ENCODE results near the gene SLC2A2. TPM values are rescaled to one million over a fixed set of nuclear protein-coding genes. Genes with fewer than 3 reads are reported as not detected.

The SLC2A2 gene
- total RNA-seq, 2 donors from 2014 or later: not detected

DNA sequence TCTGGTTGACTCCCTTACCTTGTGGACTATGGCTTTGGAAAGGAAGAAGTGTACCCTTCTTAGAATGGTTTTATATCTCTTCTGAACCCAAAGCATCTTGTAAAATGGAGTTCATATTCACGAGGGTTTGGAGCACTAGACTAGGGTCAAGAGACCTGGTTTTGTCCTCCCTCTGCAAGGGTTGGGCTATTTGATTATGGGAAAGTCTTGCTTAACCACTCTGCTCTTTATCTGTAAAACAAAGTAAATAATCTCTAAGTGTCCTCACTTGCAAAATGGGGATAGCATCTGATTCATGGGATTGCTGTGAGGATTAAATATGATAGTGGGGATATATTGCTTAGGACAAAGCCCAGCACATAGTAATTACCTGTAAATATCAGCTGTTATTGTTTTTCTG is 17.9 kb upstream of the SLC2A2 start:
- intact Hi-C loops (cut with DNase I, micrococcal nuclease): no loop called here
- DNase-seq: no peak
- ATAC-seq: no peak

DNA sequence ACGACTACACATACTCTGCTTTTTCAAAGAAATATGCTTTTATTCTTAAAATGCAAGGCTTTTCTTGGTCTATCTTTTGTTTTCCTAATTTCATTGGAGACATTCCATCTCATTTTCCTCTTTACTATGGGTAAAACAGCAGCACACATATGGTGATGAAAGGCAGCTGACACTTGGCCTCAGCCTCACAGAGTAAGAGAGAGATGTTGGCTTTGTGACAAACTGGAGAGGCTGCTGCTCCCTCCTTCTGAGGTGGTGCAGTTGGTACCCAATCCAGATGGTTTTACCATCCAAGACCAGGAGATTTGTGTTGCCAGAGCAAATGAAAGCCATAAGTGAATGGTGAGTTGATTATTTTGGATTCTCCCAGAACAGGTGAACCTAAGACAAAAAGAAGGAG is 13.2 kb upstream of the SLC2A2 start:
- DNase-seq (no peak), ATAC-seq (no peak)
- intact Hi-C loops (cut with DNase I, micrococcal nuclease): no loop called here

DNA sequence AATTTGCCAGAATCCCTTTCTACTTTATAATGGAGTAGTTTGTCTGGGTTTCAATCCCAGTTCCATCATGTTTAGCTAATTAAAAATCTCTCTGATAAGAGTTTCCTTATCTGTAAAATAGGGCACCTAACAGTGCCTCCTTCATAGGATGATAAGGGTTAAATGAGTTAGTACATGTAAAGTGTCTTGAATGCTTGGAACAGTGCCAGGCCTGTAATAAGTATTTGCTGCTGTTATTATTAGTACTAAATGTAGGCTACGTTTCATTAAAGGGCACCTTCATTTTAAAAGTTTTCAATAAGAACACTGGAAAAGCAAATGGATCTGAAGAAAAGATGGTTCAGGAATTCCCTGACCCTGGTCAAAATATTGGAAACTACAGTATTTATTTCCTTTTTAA is 11.8 kb upstream of the SLC2A2 start:
- intact Hi-C loops (cut with DNase I, micrococcal nuclease): no loop called here
- no peak for DNase-seq
- ATAC-seq: no peak

DNA sequence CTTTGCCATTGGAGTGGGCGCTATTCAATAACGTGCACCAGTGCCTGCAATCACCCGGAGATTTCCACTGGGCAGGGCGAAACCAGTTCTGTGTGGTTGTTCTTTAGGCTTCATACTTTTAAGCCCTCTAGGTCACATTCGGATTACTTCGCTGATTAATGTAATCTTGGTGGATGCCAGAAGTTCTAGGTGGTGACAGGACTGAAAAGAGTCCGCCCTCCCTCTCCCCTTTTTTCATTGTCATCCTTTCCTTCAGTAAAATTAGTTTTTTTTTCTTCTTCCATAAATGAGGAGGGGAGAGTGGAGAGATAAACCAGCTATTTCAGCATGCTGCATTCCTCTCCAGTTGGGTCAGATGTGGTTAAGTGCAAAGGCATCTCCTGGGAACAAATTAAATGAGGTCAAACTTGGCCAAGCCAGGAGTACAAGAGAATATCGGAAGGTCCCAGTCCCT is 2.3 kb upstream of the SLC2A2 start:
- intact Hi-C loops (cut with DNase I, micrococcal nuclease): no loop called here
- ATAC-seq: peak; percentile 25
- no peak for DNase-seq

DNA sequence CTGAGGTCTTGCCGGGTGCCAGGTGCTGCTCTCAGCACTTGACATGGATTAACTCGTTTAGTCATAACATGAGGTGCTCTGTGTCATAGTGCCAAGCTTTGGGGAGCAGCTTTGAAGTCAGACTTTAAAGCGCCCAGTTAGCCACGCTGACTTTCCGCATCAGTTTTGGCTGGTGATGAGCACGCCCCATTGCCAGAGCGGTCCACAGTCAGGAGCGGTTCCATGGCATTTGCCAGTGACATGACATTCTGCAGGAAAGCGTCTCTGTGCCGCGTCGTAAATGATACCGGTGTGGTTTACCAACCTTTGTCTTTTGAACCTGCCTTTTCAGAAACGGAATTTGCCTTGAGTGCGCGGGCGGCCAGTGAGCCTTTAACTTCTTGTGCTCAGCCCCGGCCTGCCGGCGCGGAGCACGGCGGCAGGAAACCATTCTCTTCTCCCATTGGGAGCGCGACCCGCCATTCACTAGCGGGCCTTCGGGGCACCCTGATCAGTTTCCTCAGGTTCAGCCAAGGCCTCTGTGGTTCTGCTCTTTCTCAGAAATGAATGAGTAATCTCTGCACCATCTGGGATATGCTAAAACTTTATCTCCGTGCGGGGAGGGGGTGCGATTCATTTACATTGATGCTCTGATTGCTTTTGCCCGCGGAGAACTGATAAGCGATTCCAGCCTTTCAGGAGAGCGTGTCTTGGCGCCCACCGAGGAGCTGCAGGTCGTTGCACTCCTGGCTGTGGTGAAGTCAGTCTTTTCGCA is 1.7 kb upstream of the SLC2A2 start:
- DNase-seq (peak; percentile 35 to 39), ATAC-seq (peak; percentile 86)
- intact Hi-C loops (cut with DNase I, micrococcal nuclease): no loop called here

DNA sequence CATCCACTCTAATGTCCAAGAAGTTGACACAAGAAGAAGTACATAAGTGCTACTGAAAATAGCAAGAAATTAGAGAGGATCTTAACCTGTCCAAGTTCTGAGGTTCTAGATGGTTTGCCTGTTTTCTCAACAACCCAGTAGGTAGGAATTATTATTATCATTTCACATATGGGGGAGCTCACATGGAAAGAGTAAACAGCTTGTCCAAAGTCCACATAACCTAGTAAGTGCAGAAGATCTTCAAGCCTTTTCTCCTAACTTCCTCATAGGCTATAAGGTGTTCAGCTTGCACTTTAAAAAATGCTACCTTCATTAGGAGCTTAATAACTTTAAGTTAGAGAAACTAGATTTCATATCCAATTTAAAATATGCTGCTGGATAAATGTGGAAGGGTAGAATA is 3.0 kb downstream of the SLC2A2 start:
- ATAC-seq: no peak
- intact Hi-C loops (cut with DNase I, micrococcal nuclease): no loop called here
- DNase-seq: no peak

DNA sequence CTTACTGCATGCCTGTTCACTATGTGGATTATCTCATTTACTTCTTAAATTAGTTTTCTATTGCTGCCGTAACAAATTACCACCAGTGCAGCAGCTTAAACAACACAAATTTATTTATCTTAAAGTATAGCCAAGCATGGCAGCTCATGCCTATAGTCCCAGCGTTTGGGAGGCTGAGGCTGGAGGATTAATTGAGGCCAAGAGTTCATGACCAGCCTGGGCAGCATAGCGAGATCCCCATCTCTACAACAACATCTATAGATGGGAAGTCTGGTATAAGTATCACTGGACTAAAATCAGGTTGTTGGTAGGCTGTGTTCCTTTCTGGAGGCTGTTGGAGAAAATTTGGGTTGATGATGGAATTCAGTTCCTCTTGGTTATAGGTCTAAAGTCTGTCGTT is 5.1 kb downstream of the SLC2A2 start:
- DNase-seq (no peak), ATAC-seq (no peak)
- intact Hi-C loops (cut with DNase I, micrococcal nuclease): no loop called here

DNA sequence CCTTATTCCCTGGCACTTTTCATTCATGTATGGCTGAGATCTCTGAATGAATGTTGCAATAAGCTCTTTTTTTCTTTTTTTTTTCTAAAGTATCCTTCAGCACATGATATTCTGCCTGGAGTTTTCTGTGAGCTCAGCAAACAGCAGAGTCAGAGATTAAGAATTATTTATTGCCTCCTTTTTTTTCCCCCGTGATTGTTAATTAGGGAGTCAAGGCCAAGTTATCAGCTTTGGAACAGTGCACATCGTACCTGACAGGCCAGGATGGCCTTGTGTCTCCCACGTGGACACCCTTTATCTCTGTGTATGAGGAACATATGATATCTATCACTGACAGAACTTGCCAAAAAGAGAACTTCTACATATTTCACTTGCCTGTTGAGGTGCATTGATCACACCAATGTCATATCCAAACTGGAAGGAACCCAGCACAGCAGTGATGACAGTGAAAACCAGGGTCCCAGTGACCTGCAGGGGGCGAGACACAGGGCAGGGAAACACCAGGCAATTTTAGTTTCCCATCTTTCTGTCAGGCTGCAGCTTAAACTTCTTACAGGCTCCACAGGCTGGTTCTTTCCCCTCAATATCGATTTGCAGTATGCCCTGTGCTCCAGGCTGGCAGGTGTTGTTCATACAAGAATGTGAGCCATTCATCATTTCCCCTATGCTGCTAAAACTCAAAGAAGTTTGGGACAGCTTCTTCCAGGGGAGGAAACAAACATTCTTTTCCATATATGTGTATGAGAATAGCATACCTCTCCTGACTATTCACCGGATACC is 8.2 kb downstream of the SLC2A2 start:
- intact Hi-C loops (cut with DNase I, micrococcal nuclease): no loop called here
- DNase-seq (no peak), ATAC-seq (no peak)

DNA sequence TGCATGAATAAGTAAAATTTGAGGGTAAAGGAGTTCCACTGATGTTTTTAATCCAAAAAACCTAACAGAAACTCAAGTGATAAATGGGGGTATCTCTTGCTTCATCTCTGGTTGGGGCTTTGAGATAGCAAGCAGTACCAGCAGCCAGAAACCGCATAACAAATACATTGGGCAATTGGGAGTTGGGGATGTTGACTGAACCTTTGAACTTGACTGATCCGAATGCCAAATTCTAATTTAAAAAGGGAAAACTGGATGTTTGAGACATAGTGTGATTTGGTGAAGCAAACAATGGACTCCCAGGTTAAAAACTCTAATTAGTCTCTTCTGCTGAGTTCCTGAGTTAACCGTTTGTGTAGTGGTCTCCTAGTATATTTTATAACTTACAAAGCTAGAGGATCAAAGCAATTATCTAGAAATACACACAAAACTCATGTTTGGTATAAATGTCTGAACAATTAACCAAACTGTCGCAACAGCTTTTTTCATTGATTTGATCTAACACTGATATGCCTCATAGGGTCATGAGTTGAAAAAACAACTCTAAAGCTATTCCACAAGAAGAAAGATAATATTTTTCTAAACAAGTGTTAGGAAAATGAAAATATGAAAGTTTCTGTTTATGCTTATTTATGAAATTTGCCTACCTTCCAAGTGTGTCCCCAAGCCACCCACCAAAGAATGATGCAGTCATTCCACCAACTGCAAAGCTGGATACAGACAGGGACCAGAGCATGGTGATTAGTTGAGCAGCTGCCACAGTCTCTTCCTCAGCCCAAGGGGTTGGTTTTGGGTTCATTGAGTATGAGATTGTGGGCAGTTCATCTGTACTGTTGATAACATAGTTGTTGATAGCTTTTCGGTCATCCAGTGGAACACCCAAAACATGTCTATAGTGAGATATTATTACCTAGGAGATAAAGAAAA is 12.4 kb downstream of the SLC2A2 start:
- ATAC-seq (no peak), DNase-seq (no peak)
- intact Hi-C loops (cut with DNase I, micrococcal nuclease): no loop called here

DNA sequence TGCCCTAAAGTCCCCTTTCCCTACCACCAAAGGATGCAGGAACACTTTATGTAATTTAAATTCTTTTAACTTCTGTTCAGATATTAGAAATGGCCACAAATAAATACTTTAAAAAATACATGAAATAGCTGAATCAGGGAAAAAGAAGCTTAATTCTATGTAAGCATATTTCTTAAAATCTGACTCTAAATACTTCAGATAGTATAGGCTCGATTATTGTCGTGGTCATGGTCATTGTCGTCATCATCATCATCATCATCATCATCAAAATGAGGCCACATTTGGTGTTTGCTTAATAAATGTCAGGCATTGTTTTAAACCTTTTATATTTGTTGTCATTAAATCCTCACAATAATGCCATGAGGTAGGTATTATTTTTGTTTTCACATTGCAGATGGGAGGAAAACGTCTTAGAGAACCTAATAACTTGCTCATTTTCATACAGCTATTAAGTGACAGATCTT is 14.6 kb downstream of the SLC2A2 start:
- DNase-seq: no peak
- intact Hi-C loops (cut with DNase I, micrococcal nuclease): no loop called here
- ATAC-seq: no peak

DNA sequence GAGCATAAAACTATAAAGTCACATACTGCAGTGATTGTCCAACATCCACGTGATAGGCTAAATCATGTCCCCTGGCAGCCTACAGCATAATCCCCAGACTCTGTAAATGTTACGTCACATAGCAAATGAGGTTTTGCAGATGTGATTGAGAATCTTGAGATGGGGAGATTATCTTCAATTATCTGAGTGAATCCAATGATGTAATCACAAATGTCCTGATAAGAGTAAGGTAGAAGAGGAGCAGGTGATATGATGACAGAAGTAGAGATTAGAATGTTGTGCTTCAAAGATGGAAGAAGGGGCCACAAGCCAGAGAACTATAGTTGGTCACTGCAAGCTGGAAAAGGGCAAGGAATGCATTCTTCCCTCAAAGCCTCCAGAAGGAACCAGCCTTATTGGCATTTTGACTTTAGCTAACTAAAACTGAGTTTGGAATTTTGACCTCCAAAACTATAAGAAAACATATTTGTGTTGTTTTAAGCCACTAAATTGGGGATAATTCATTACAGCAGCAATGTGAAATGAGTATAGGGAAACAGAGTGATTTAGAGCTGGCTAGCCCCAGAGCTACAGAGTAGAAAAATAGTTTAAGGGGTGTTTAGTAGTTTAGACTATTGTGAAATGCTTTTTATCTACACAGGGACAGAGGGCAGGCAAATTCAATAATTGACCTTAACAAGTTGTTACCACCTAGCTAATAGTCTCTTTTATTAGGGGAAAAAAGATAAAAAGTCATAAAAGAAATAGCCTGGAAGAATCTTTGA is 15.2 kb downstream of the SLC2A2 start:
- intact Hi-C loops (cut with DNase I, micrococcal nuclease): no loop called here
- no peak for ATAC-seq
- DNase-seq: no peak

DNA sequence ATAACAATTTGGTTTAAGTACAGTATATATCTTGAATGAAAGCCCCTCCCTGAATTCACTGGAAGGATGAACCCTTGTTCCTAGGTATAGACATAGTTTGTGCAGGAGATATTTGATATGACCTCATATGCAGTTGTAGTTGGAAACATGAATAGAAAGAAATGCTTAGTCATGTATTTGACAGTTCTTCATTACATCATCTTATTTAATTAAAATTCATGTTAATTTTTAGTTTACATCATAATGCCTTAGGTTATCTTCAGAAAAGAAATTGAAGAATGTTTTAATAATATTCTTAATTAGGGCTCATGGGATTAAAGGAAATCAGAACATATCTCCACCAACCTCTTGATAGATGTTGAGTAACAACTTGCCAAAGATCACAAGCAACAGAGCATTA is 19.2 kb downstream of the SLC2A2 start:
- intact Hi-C loops (cut with DNase I, micrococcal nuclease): no loop called here
- ATAC-seq: no peak
- DNase-seq: no peak

DNA sequence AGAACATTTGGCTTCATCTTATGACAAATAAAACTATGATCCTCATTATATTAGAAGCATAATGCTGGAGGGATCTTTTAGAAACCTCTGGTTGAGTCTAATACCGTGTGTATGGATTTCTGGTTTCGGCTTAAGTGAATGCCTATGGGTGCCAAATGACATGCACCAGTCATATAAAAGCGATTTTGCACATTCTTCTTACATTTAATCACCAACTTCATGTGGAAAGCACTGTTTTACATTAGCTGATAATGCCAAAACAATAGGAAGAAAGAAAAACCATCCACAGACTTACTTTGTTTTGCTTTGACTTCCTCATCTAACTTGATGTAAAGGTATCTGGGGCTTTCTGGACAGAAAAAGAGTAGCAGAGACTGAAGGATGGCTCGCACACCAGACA is 20.9 kb downstream of the SLC2A2 start:
- DNase-seq: no peak
- intact Hi-C loops (cut with DNase I, micrococcal nuclease): no loop called here
- ATAC-seq: no peak

DNA sequence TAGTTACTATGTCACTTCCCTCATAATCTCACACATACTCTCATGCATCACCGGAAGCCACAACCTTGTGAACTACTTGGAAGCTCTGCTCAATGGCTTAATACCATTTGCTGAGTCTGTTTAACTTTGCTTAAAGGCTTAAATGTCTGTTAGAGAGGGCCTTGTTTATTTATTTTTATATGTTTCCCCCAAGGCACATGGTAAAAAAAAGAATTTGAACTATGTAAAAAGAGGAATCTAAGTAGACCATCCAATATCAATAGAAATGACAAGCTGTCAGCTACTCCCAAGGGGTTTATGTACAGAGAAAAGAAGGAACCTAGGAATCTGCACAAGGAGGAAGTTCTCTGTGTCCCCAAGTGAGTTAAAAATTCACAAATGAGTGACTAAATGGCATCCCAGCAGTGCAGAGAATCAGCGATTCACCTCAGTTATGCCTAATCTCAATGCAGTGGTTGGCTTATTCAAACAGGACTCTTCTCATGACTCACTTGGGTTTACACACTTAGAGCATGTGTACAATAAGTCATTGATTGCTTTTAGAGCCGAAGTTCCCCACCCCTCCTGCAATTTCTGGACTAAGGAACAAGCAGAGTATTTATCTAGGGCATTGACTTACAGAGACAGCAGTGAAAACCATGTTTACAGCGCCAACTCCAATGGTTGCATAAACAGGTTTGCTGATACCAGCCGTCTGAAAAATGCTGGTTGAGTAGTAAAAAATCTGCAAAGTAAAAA is 24.4 kb downstream of the SLC2A2 start:
- ATAC-seq (peak; percentile 85), DNase-seq (peak in 1 of 2 donors; percentile 55)
- intact Hi-C loops (cut with DNase I, micrococcal nuclease): no loop called here

DNA sequence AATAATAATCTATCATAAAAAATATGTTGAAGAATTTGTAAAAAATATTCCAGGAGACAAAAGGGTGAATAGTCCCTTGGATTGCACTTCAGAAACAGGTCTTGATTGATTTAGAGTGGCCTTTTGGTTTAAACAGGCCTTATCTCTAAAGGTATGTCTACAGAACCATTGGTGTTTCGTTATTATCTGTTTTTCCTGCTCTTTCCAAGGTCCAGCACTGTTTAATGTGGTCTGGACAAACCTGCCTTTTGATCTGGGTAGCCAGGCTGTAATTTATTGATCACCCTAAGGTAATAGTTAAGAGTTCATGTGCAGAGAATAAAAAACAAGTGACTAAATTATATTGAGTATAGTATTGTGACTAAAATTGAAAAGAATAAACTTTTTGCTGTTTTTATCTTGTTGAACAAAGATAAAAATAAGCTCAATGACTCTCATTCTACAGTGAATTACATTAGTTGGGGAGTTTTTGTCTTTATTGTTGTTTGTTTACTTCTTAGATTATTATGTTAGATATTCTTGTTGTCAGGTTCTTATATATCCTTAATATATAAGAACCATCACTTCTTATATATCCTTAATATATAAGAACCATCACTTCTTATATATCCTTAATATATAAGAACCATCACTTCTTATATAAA is 25.1 kb downstream of the SLC2A2 start:
- intact Hi-C loops (cut with DNase I, micrococcal nuclease): no loop called here
- ATAC-seq: no peak
- no peak for DNase-seq

DNA sequence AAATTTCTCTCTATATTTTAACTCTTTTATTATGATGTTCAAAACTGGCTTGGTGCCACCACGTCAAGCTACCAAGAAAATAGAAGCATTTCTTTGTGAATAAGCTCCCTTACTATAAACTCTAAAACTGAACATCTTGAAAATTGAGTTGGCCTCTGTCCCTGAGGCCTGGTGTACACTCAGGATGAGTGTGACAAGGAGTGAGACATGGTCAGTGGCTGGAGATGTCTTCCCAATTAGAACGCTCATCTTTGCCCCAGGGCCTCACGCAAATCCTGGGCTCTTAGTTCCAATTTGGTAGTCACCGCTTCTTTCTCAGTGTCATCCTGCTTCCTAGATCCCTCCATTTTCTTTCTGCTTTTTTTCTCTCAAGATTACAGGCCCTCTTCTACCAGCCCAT is 26.2 kb downstream of the SLC2A2 start:
- no peak for ATAC-seq
- intact Hi-C loops (cut with DNase I, micrococcal nuclease): no loop called here
- no peak for DNase-seq

DNA sequence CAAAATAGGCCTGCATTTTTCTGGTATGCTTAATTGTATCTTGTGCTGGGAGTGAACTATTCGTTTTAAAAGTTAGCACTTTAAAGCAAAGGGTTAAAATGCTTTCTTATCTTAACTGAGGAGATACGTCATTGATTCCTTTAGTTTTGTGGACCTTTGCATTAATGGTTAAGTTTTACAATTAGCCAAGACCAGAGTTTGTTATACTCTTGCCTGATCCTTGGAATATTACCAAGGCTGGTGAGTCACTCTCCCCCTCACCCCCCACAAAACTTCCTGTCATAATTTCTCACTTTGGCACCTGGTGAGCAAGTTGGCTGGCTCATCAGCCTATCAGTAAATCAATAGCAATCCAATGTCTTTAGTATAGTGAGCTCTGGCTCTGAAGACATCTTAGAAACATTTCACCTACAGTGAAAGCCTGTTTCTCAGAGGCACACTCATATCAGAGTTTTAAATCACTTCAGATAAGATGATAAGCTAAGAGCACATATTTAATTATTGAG is 26.7 kb downstream of the SLC2A2 start:
- DNase-seq (peak in 1 of 2 donors; percentile 45), ATAC-seq (peak; percentile 66)
- intact Hi-C loops (cut with DNase I, micrococcal nuclease): no loop called here
